Left lung (tissue), 10 donors: ENCODE results near the gene CARD8. TPM values are rescaled to one million over a fixed set of nuclear protein-coding genes. Genes with fewer than 3 reads are reported as not detected.

Experiments
- ATAC-seq: fragments of 200-7000 bp; cut with Tn5 transposase; one replicate; pipeline ENCODE4 v1.9.1; 2020; ENCODE audit warnings: moderate library complexity
- DNase-seq, 4 donors: peaks; one replicate each; pipeline ENCODE4 v3.0.0-alpha.2; 2013 to 2020
- H3K27ac ChIP-seq, 2 donors: fragments of 200-600 bp; sonication (generic) in 1 of 2; one replicate each; pipeline versions ENCODE4 v1.5.0 to v1.8.0; 2020 to 2021
- H3K27me3 ChIP-seq, 2 donors: fragments of 200-600 bp; sonication (generic) in 1 of 2; one replicate each; pipeline versions ENCODE4 v1.5.0 to v1.8.0; 2020 to 2021
- H3K36me3 ChIP-seq, 2 donors: fragments of 200-600 bp; sonication (generic) in 1 of 2; one replicate each; pipeline versions ENCODE4 v1.5.0 to v1.8.0; 2020 to 2021
- H3K4me1 ChIP-seq, 2 donors: fragments of 200-600 bp; one replicate each; pipeline ENCODE4 v1.8.0; 2021
- H3K4me3 ChIP-seq, 2 donors: fragments of 200-600 bp; sonication (generic) in 1 of 2; one replicate each; pipeline versions ENCODE4 v1.5.0 to v1.8.0; 2020 to 2021; ENCODE audit warnings: mild to moderate bottlenecking in 1 of 2
- H3K9me3 ChIP-seq, 2 donors: fragments of 200-600 bp; sonication (generic) in 1 of 2; one replicate each; pipeline versions ENCODE4 v1.5.0 to v1.8.0; 2020 to 2021
- intact Hi-C, 2 donors: fragments of 100-400 bp; cut with DNase I; formaldehyde crosslinking; loops; one replicate each; pipeline versions ENCODE4 v1.11.2 to v1.14.2; 2022
- polyA plus RNA-seq, 6 donors: library from polyadenylated mRNA; unstranded; fragments of 120-200 nt; gene quantifications; one replicate each; pipeline ENCODE4 v1.2.1, GENCODE V29; 2013; ENCODE audit not compliant: insufficient read length in 6 of 6
- total RNA-seq, 2 donors: library from RNA; stranded (reverse); fragmentation: NEBNext Ultra II Directional; extraction: Animal tissue kit (Norgen Biotek cat#: 25700); gene quantifications; one replicate each; pipeline ENCODE4 v1.2.1, GENCODE V29; 2021
- TF ChIP-seq, protein P1 (sequence below), 2 donors: fragments of 200-600 bp; sonication (generic) in 1 of 2; IDR thresholded peaks; one replicate each; pipeline versions ENCODE4 v1.5.0 to v1.8.0; 2021; ENCODE audit warnings: antibody characterized with exemption in 2 of 2
- donor health status: DM: no; HTN: yes; CAD: no.
- donor health status: DM: no; HTN: no; CAD: no.

Gene CARD8
- total and polyA plus RNA-seq, 8 donors = 51.3 to 92.3 (median 83.0) TPM

DNA sequence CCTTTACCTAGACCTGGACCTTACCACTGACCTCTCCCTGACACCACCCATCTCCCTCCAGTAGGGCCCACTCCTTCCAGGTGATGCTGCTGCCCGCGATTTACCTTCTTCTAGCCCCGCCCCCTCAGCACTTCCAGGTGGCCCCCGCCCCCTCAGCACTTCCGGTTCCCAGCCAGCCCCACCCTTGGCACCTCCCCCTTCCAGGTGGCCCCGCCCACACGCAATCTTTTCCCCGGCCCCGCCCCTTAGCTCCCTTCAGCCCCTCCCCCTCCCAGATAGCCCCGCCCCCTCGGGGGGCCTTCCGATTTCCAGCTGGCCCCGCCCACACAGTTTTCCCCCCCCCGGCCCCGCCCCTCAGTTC is 86.2 kb downstream of the CARD8 start:
- H3K4me1 ChIP-seq = peaks cover 7 to 21% of the 10 kb centered on the region in 2 donors
- H3K9me3 ChIP-seq = no peaks in the 10 kb centered on the region
- peak in 3 of 4 donors; percentile 52 to 94 (median 85) for DNase-seq
- ATAC-seq = peak; percentile 77
- H3K27ac ChIP-seq = peak overlapping the region; percentile 91
- peaks cover 0 to 28% of the 10 kb centered on the region in 2 donors for H3K36me3 ChIP-seq
- intact Hi-C loops = loop anchor here in 1 of 2 donors (10.0 kb wide), 1 partner anchor 65 kb away; no protein-coding TSS in a partner anchor
- H3K4me3 ChIP-seq = peak overlapping the region; percentile 84 to 87
- no peaks in the 10 kb centered on the region for H3K27me3 ChIP-seq
- TF ChIP-seq, protein P1, sequence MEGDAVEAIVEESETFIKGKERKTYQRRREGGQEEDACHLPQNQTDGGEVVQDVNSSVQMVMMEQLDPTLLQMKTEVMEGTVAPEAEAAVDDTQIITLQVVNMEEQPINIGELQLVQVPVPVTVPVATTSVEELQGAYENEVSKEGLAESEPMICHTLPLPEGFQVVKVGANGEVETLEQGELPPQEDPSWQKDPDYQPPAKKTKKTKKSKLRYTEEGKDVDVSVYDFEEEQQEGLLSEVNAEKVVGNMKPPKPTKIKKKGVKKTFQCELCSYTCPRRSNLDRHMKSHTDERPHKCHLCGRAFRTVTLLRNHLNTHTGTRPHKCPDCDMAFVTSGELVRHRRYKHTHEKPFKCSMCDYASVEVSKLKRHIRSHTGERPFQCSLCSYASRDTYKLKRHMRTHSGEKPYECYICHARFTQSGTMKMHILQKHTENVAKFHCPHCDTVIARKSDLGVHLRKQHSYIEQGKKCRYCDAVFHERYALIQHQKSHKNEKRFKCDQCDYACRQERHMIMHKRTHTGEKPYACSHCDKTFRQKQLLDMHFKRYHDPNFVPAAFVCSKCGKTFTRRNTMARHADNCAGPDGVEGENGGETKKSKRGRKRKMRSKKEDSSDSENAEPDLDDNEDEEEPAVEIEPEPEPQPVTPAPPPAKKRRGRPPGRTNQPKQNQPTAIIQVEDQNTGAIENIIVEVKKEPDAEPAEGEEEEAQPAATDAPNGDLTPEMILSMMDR (IDR thresholded peaks at IDR 0.05) = no peak

DNA sequence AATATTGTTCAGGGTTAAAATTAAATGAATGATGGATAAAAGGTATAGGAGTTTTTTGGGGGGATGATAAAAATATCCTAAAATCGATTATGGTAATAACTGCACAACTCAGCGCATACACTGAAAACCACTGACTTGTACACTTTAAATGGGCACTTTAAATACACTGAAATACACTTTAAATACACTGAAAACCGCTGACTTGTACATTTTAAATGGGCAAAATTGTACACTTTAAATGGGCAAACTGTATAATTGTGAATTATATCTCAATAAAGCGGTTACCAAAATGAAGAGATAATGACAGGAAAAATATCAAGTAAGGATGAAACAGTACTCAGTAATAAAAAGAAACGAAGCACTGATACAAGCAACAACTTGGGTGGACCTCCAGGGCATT is 87.0 kb downstream of the CARD8 start:
- intact Hi-C loops = loop anchor here in 1 of 2 donors (10.0 kb wide), 1 partner anchor 64 kb away; no protein-coding TSS in a partner anchor
- ATAC-seq (no peak), DNase-seq (no peak)
- TF ChIP-seq, protein P1 (IDR thresholded peaks at IDR 0.05) = no peak
- H3K4me3 ChIP-seq = no peak overlapping the region
- H3K4me1 ChIP-seq = peaks cover 7 to 21% of the 10 kb centered on the region in 2 donors
- no peaks in the 10 kb centered on the region for H3K27me3 ChIP-seq
- H3K27ac ChIP-seq = no peak overlapping the region
- H3K9me3 ChIP-seq = no peaks in the 10 kb centered on the region
- H3K36me3 ChIP-seq = peaks cover 0 to 27% of the 10 kb centered on the region in 2 donors

DNA sequence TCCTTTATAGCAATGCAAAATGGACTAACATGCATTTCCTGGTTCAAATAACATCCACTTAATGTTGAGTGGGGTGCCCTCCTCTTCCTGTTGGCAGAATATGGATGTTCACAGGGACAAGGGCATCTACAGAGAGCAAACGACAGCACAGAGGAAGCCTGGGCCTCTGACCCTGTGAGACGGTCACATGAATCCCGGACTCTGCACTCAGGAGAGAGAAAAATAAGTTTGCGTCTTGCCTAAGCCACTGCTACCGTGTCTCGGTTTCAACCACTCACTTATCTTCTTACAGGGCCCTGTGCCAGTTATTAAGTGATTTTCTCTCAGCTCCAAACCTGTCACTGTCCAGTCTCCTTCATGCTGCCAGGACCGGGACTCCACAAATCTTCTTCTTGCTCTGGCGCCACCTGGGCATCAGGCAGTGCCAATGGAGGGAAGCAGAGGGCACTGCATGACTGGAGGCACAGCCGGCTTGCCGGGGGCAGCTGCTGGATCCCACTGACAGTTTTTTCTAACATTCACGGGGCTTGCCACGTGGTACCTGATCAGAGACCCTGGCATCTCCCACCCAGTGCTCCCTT is 97.4 kb downstream of the CARD8 start:
- Histone ChIP-seq H3K27me3 (no peaks in the 10 kb centered on the region), H3K9me3 (no peaks in the 10 kb centered on the region), H3K4me1 (no peaks in the 10 kb centered on the region), H3K36me3 (peaks cover 0 to 67% of the 10 kb centered on the region in 2 donors), H3K4me3 (no peak overlapping the region), H3K27ac (no peak overlapping the region)
- intact Hi-C loops = no loop called here
- ATAC-seq = no peak
- TF ChIP-seq, protein P1 (IDR thresholded peaks at IDR 0.05) = no peak
- peak in 1 of 4 donors; percentile 42 for DNase-seq

Other genes starting within 250 kb of the CARD8 start
- gene CABP5, start 211.8 kb downstream of the CARD8 start, total RNA-seq = not detected
- gene CABP5, start 211.8 kb downstream of the CARD8 start, polyA plus RNA-seq = not detected
- 10 to 100 TPM; 11.5 to 17.3 TPM for gene PLA2G4C, start 145.1 kb downstream of the CARD8 start, total RNA-seq
- gene PLA2G4C, start 145.1 kb downstream of the CARD8 start, polyA plus RNA-seq = 10 to 100 TPM in 4 of 6 donors, 1 to 10 TPM in 2; 6.6 to 14.5 (median 10.2) TPM
- gene LIG1, start 85.6 kb downstream of the CARD8 start, total RNA-seq = 10 to 100 TPM; 26.7 to 27.4 TPM
- gene LIG1, start 85.6 kb downstream of the CARD8 start, polyA plus RNA-seq = 10 to 100 TPM; 55.3 to 72.1 (median 65.9) TPM
- 1 to 10 TPM; 6.5 to 6.6 TPM for gene ZSWIM9, start 85.2 kb downstream of the CARD8 start, total RNA-seq
- gene ZSWIM9, start 85.2 kb downstream of the CARD8 start, polyA plus RNA-seq = 10 to 100 TPM in 3 of 6 donors, 1 to 10 TPM in 3; 9.4 to 11.4 (median 10.3) TPM
- 1 to 10 TPM; 1.3 to 1.9 TPM for gene ZNF114, start 14.2 kb upstream of the CARD8 start, total RNA-seq
- gene ZNF114, start 14.2 kb upstream of the CARD8 start, polyA plus RNA-seq = 1 to 10 TPM; 8.0 to 9.2 (median 8.2) TPM
- gene EMP3, start 69.6 kb upstream of the CARD8 start, total RNA-seq = 100 to 1,000 TPM; 127 to 320 TPM
- 100 to 1,000 TPM; 102 to 121 (median 107) TPM for gene EMP3, start 69.6 kb upstream of the CARD8 start, polyA plus RNA-seq
- gene TMEM143, start 108.0 kb upstream of the CARD8 start, total RNA-seq = 10 to 100 TPM in 1 of 2 donors, 1 to 10 TPM in 1; 9.8 to 10.6 TPM
- 10 to 100 TPM in 1 of 6 donors, 1 to 10 TPM in 5; 7.5 to 10.1 (median 8.9) TPM for gene TMEM143, start 108.0 kb upstream of the CARD8 start, polyA plus RNA-seq
- not detected for gene SYNGR4, start 108.5 kb upstream of the CARD8 start, total RNA-seq
- gene SYNGR4, start 108.5 kb upstream of the CARD8 start, polyA plus RNA-seq = under 1 TPM in 2 of 6 donors, not detected in 4; 0.14 to 0.65 TPM
- 100 to 1,000 TPM; 171 to 187 TPM for gene KDELR1, start 135.6 kb upstream of the CARD8 start, total RNA-seq
- gene KDELR1, start 135.6 kb upstream of the CARD8 start, polyA plus RNA-seq = 100 to 1,000 TPM; 159 to 178 (median 163) TPM
- gene GRIN2D, start 137.8 kb upstream of the CARD8 start, total RNA-seq = 1 to 10 TPM in 1 of 2 donors, under 1 TPM in 1; 0.94 to 1.3 TPM
- under 1 TPM; 0.25 to 0.51 (median 0.30) TPM for gene GRIN2D, start 137.8 kb upstream of the CARD8 start, polyA plus RNA-seq
- gene GRWD1, start 190.1 kb upstream of the CARD8 start, total RNA-seq = 10 to 100 TPM; 21.5 to 33.8 TPM
- 10 to 100 TPM; 18.4 to 29.0 (median 24.4) TPM for gene GRWD1, start 190.1 kb upstream of the CARD8 start, polyA plus RNA-seq
- gene KCNJ14, start 199.7 kb upstream of the CARD8 start, total RNA-seq = under 1 TPM; 0.52 to 0.61 TPM
- 1 to 10 TPM in 5 of 6 donors, under 1 TPM in 1; 0.94 to 1.3 (median 1.2) TPM for gene KCNJ14, start 199.7 kb upstream of the CARD8 start, polyA plus RNA-seq
- gene CYTH2, start 213.5 kb upstream of the CARD8 start, total RNA-seq = 10 to 100 TPM; 49.8 to 65.9 TPM
- 100 to 1,000 TPM in 2 of 6 donors, 10 to 100 TPM in 4; 86.5 to 108 (median 91.5) TPM for gene CYTH2, start 213.5 kb upstream of the CARD8 start, polyA plus RNA-seq